ENCODE data around the gene UNC5CL. TPM values are rescaled to one million over a fixed set of nuclear protein-coding genes. Genes with fewer than 3 reads are reported as not detected.

The UNC5CL gene
- total and polyA plus RNA-seq, 2 experiments from 2014 or later, result 0.87 to 1.2 TPM

- Histone ChIP-seq H3K4me2 (no peak overlapping the region), H3K27ac (ENCODE audit: low read depth) (no peak overlapping the region), H3K27me3 (ENCODE audit: insufficient read depth) (no peaks in the 10 kb centered on the region), H2AFZ (no peak overlapping the region), H3K4me1 (ENCODE audit: insufficient read depth) (no peaks in the 10 kb centered on the region; the same call in 1 of the 2 replicates), H3F3A (replicated peaks; ENCODE audit: low read depth) (no peaks in the 10 kb centered on the region), H4K20me1 (replicated peaks; ENCODE audit: insufficient read depth) (no peaks in the 10 kb centered on the region), H3K9me2 (ENCODE audit: insufficient read depth) (no peaks in the 10 kb centered on the region), H3K36me3 (ENCODE audit: insufficient read depth) (no peaks in the 10 kb centered on the region; the same call in 1 of the 2 replicates), H3K4me3 (no peak overlapping the region), H3K79me2 (replicated peaks; ENCODE audit: insufficient read depth) (no peaks in the 10 kb centered on the region)
- Mint-ChIP-seq H3K4me3 (no peak overlapping the region), H3K4me1 (peaks cover 4% of the 10 kb centered on the region; the same call in 1 of the 3 replicates), H3K27ac (no peak overlapping the region), H3K36me3 (ENCODE audit: low read depth) (no peaks in the 10 kb centered on the region), H3K9me3 (no peaks in the 10 kb centered on the region), H3K27me3 (ENCODE audit: insufficient read depth, low read depth, poor library complexity) (peaks cover 2% of the 10 kb centered on the region)
- no peak for TF ChIP-seq CREB1 (CRISPR knock-in tag; IDR thresholded peaks at IDR 0.05; ENCODE audit: low read depth)
- TF ChIP-seq POLR2AphosphoS5 (IDR thresholded peaks at IDR 0.05; ENCODE audit: low read depth), result no peak
- TF ChIP-seq ZNF462 (CRISPR knock-in tag; IDR thresholded peaks at IDR 0.05), result no peak
- no peak for TF ChIP-seq EZH2 (IDR thresholded peaks at IDR 0.05; ENCODE audit: low read depth, unreplicated experiment)
- ATAC-seq (no peak), DNase-seq (ENCODE audit: low spot score) (no peak)
These were observed 7.1 kb upstream of the UNC5CL start for GRCh38 chr6:41046084-41046483.

GRCh38 chr6:41045664-41046063 lies 6.6 kb upstream of the UNC5CL start:
- H3K4me3 ChIP-seq, result no peak overlapping the region
- no peaks in the 10 kb centered on the region for H3K9me2 ChIP-seq (ENCODE audit: insufficient read depth)
- Mint-ChIP-seq H3K36me3 (ENCODE audit: low read depth) (no peaks in the 10 kb centered on the region), H3K4me1 (peaks cover 4% of the 10 kb centered on the region; the same call in 1 of the 3 replicates), H3K27me3 (ENCODE audit: insufficient read depth, low read depth, poor library complexity) (peaks cover 2% of the 10 kb centered on the region), H3K27ac (no peak overlapping the region), H3K4me3 (no peak overlapping the region), H3K9me3 (no peaks in the 10 kb centered on the region)
- DNase-seq (ENCODE audit: low spot score) (no peak), ATAC-seq (no peak)
- H4K20me1 ChIP-seq (replicated peaks; ENCODE audit: insufficient read depth), result no peaks in the 10 kb centered on the region
- H3K4me2 ChIP-seq, result no peak overlapping the region
- no peaks in the 10 kb centered on the region for H3F3A ChIP-seq (replicated peaks; ENCODE audit: low read depth)
- H3K4me1 ChIP-seq (ENCODE audit: insufficient read depth), result no peaks in the 10 kb centered on the region; the same call in 1 of the 2 replicates
- no peaks in the 10 kb centered on the region for H3K27me3 ChIP-seq (ENCODE audit: insufficient read depth)
- TF ChIP-seq NANOG (IDR thresholded peaks at IDR 0.05; ENCODE audit: borderline replicate concordance), result no peak
- no peak for TF ChIP-seq STAT1 (IDR thresholded peaks at IDR 0.05; ENCODE audit: unreplicated experiment)
- H3K27ac ChIP-seq (ENCODE audit: low read depth), result no peak overlapping the region
- H3K36me3 ChIP-seq (ENCODE audit: insufficient read depth), result no peaks in the 10 kb centered on the region; the same call in 1 of the 2 replicates
- no peaks in the 10 kb centered on the region for H3K79me2 ChIP-seq (replicated peaks; ENCODE audit: insufficient read depth)
- no peak overlapping the region for H2AFZ ChIP-seq

Measured in GM23338 (cell line).